ENCODE data around the gene ALKAL2.

The ALKAL2 gene

DNA sequence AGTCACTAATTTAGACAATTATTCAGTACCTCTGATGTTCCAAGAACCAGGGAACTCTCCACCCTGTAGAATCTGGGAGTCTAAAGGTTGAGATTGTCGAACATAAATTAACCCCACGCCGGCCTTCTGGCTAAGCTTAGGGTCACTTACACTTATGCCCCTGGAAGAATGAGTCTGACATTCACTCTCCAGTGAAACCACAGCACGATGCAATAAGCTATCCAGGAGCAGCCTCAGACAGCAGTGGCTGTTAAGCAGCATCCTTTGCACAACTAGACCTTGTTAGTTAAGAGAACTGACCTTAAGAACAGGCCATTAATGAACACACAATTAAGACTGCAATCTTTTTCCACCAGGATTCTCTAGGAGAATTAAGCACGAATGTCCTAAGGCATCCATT is 49.0 kb downstream of the ALKAL2 start:
- DNase-seq, result no peak

DNA sequence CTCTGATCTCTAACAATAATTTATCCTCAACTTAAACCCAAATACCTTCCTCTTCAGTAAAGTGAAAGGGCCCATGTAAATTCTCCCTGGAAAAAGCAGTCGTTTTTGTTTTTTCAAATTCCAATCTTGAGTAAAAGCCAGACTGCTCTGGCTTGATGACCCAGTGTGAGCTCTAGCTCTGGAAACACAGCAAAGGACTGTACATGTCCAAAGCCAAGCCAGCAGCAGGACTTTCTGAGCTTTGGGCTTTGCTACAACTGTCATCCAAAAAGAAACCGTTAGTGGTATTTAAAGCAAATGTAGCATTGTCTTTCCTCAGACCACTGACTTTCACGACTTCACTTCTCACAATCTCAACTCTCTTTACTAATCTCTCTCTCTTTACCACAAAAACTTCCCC is 49.5 kb downstream of the ALKAL2 start:
- DNase-seq, result no peak

DNA sequence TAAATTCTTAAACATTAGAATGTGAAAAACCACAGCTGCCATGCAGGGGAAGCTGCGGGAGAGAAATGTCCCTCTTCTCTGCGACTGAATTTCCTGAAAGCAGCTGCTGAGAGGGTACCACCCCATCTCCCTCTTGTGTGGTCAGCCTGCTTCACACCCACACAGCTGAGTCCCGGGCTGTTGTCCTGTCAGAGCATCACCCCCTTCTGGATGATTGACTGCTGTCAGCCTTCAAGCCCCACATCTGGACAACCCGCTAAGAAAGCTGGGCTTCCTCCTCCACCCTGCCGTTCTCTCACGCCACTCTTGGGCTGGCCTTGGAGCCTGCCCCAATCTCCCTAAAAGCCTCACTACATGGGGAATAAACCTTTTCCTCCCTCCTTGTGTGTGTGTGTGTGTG is 50.0 kb downstream of the ALKAL2 start:
- no peak for DNase-seq

DNA sequence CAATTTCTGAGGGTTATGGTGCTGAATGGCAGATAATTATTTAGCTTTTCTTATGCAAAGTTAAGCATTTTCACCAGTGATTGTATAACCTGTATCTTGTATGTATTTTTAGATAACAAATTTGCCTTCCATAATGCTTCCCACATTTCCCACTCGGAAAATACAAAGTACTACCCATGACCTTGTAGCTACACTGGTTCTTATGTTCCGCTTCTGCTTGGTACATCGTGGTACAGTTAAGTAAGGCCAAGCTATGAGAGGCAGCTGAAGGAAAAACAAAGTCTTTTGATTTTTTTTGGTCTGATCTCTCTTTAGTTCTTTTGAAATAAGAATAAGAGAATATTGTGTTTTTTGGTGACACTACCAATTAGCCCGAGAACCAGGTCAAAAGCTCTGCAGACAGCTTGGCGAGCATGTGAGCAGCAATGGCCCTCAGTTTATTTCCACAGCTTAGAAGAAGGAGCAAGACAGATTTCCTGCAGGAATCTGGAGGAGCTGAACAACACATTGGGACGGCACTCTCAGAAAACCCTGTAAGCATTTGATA is 50.8 kb downstream of the ALKAL2 start:
- no peak for DNase-seq

DNA sequence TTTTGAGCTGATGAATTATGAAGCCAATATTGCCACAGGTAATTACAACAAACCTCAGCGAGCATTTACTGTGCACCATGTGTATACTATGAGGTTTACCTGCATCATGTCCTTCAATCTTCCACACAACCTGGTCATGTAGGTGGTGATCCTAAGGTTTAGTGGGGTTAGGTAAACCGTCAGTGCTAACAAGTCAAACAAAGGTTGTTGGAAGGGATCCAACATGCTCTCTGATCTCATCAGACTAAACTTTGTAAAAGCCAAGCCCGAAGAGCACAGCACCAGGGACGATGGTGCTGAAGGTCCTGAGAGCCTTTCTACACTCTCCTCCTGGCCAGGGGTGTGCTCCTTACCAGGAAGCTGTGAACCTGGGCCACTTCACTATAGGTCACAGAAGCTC is 53.5 kb downstream of the ALKAL2 start:
- DNase-seq, result no peak

DNA sequence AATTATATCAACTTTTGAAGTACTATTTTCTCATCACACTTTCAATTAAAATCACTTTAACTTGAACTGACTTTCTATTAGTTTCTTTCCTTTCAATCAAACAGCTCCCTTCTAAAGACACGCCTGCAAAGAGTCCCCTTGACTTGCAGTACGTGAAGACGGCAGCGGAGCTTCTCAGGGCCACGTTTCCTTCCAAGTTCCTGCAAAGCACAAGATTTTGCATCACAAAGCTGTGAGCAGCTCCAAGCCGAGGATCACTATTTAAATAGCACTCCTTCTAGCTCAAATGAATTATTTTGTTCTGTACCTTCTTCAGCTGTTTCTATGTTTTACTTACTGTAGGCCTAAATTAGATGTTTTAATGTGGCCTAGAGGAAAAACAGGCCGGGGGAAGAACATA is 54.9 kb downstream of the ALKAL2 start:
- DNase-seq, result no peak

DNA sequence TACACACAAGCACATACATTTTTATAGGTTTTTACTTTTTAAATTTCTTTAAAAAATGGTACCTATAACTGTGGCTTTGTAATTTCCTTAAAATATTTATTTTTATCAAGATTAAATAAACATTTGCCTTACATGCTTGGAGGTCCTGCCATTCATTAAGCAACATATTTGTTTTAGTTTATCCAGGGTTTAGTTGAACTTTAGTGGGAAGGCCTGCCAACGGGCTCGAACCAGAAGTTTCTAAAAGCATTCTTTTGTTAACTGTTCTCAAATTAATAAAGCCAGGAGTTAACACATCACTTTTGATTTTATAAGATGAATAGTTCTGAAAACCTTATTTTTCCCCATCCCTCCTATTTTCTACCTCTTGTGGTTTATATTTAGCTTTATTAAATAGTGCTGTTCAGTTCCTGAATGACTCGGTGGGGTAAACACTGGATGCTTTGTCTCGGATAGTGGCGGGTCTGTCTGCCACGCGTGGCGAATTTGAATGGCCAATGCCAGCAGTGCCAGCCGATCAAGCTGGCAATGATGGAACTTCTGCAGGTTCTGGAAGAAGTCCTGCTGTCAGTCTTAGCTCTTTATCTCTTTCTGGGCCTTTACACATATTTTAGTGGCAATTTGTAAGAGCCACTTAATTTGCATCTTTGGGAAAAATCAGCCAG is 56.2 kb downstream of the ALKAL2 start:
- DNase-seq, result no peak

Data from activated CD4-positive, alpha-beta T cell treated with anti-CD3 and anti-CD28 coated beads, Interleukin-2, amount 50 U/mL, for 16 hours (primary cell).